Neural cell (in vitro differentiated cells): ENCODE measurements around the gene CREB3L4. TPM values are rescaled to one million over a fixed set of nuclear protein-coding genes. Genes with fewer than 3 reads are reported as not detected.

Experiments used
- H2AFZ ChIP-seq: fragments of 200-600, 300-800 bp; sonication (generic), shearing (Covaris generic); 2 replicates; pipeline ENCODE4 v1.6.0; 2014; ENCODE audit warnings: low read depth, mild to moderate bottlenecking, antibody characterized with exemption, low read length, moderate library complexity
- H3F3A ChIP-seq: fragments of 200-600 bp; shearing (Covaris generic); 2 replicates; pipeline ENCODE4 v1.6.1; 2016; ENCODE audit warnings: mild to moderate bottlenecking, moderate library complexity, mixed read lengths, antibody characterized with exemption, low read length; ENCODE audit not compliant: insufficient read depth, poor library complexity, severe bottlenecking
- H3K27ac ChIP-seq: fragments of 200-600, 300-800 bp; sonication (generic), shearing (Covaris generic); 2 replicates; pipeline ENCODE4 v1.5.1; 2014; ENCODE audit warnings: mild to moderate bottlenecking, low read length, moderate library complexity
- H3K27me3 ChIP-seq: fragments of 300-800, 200-600 bp; sonication (generic), shearing (Covaris generic); 2 replicates; pipeline ENCODE4 v1.6.0; 2014; ENCODE audit warnings: mild to moderate bottlenecking, low read depth, low read length, moderate library complexity; ENCODE audit not compliant: insufficient read depth
- H3K36me3 ChIP-seq: fragments of 300-800, 200-600 bp; sonication (generic), shearing (Covaris generic); 2 replicates; pipeline ENCODE4 v1.5.1; 2014; ENCODE audit warnings: mild to moderate bottlenecking, antibody characterized with exemption, low read length, moderate library complexity; ENCODE audit not compliant: insufficient read depth
- H3K4me2 ChIP-seq: fragments of 300-800, 200-600 bp; sonication (generic), shearing (Covaris generic); 2 replicates; pipeline ENCODE4 v1.6.0; 2014; ENCODE audit warnings: mild to moderate bottlenecking, low read length
- H3K4me3 ChIP-seq: fragments of 300-800, 200-600 bp; sonication (generic), shearing (Covaris generic); 2 replicates; pipeline ENCODE4 v1.5.1; 2014; ENCODE audit warnings: mild to moderate bottlenecking, low read length, moderate library complexity
- H3K79me2 ChIP-seq: fragments of 200-600 bp; shearing (Covaris generic); replicated peaks from 2 replicates; pipeline ENCODE4 v1.6.0; 2014; ENCODE audit warnings: mild to moderate bottlenecking, low read length, moderate library complexity; ENCODE audit not compliant: insufficient read depth
- H3K9ac ChIP-seq: fragments of 300-800, 200-600 bp; sonication (generic), shearing (Covaris generic); 2 replicates; pipeline ENCODE4 v1.6.1; 2016; ENCODE audit warnings: mild to moderate bottlenecking, low read length, mixed read lengths
- H3K9me2 ChIP-seq: fragments of 200-600 bp; shearing (Covaris generic); 2 replicates; pipeline ENCODE4 v1.6.1; 2016; ENCODE audit warnings: mild to moderate bottlenecking, low read length, mixed read lengths; ENCODE audit not compliant: insufficient read depth
- H3K9me3 ChIP-seq: fragments of 200-600, 300-800 bp; sonication (generic), shearing (Covaris generic); 2 replicates; pipeline ENCODE4 v1.6.1; 2016; ENCODE audit warnings: mild to moderate bottlenecking, mixed run types, low read length, moderate library complexity, mixed read lengths
- H4K20me1 ChIP-seq: fragments of 200-600 bp; shearing (Covaris generic); 2 replicates; pipeline ENCODE4 v1.6.1; 2016; ENCODE audit warnings: mild to moderate bottlenecking, mixed run types; ENCODE audit not compliant: insufficient read depth
- EP300 ChIP-seq: fragments of 450-650 bp; conservative IDR thresholded peaks from 2 replicates; pipeline ENCODE4 v1.6.1; 2014; ENCODE audit warnings: antibody characterized with exemption, mild to moderate bottlenecking, moderate library complexity; ENCODE audit not compliant: poor library complexity, severe bottlenecking
- EZH2 ChIP-seq: fragments of 200-600, 300-800 bp; shearing (Covaris generic), sonication (generic); IDR thresholded peaks from 2 replicates; pipeline ENCODE4 v1.6.1; 2014; ENCODE audit warnings: antibody characterized with exemption, low read length, borderline replicate concordance, mild to moderate bottlenecking; ENCODE audit not compliant: insufficient read depth, poor library complexity, severe bottlenecking
- MXI1 ChIP-seq: fragments of 450-650 bp; conservative IDR thresholded peaks from 2 replicates; pipeline ENCODE4 v1.6.1; 2014; ENCODE audit warnings: antibody characterized with exemption, mild to moderate bottlenecking; ENCODE audit not compliant: poor library complexity, severe bottlenecking
- POLR2AphosphoS5 ChIP-seq: IDR thresholded peaks from 2 replicates; pipeline ENCODE4 v1.6.1; 2012
- RAD21 ChIP-seq: fragments of 450-650 bp; conservative IDR thresholded peaks from 2 replicates; pipeline ENCODE4 v1.6.1; 2014; ENCODE audit warnings: antibody characterized with exemption, mild to moderate bottlenecking, moderate library complexity
- SMC3 ChIP-seq: fragments of 450-650 bp; conservative IDR thresholded peaks from 2 replicates; pipeline ENCODE4 v1.6.1; 2014; ENCODE audit warnings: antibody characterized with exemption, mild to moderate bottlenecking, moderate library complexity; ENCODE audit not compliant: poor library complexity
- TAF1 ChIP-seq: IDR thresholded peaks from 2 replicates; pipeline ENCODE4 v1.6.1; 2012; ENCODE audit warnings: low read depth
- polyA plus RNA-seq: library from polyadenylated mRNA; depleted of rRNA; stranded (reverse); fragments of >200 nt; gene quantifications from 2 replicates; pipeline ENCODE4 v1.2.3, GENCODE V29; 2014
- TF ChIP-seq, protein P1 (sequence below): fragments of 450-650 bp; IDR thresholded peaks from 2 replicates; pipeline ENCODE4 v1.5.1; 2014; ENCODE audit warnings: antibody characterized with exemption, mild to moderate bottlenecking, moderate library complexity; ENCODE audit not compliant: poor library complexity, severe bottlenecking
- TF ChIP-seq, protein P2 (sequence below): IDR thresholded peaks from 2 replicates; pipeline ENCODE4 v1.6.1; 2012; ENCODE audit warnings: borderline replicate concordance

CREB3L4 gene
- polyA plus RNA-seq, 1 donor from 2014 or later: 18.0 TPM

DNA sequence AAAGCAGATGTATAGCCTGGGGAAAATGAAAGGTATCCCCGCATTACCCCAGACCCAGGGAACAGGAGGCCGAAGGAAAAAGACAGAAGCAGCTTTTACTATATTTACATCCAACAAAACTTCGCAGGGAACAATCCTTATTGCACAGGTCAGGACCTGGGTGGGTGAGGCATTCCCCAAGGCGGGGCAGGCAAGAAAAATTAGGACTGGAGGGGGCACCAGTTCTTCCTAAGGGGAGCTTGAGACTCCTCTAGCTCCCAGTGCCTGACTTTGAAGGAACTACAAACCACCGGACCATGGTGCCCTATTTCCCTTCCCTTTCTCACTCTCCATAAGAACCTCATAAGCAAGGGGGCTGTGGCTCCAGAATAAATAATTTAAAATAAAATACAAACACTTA lies 38.3 kb upstream of the CREB3L4 start:
- no peaks in the 10 kb centered on the region for H3K9me3 ChIP-seq
- H3K4me3 ChIP-seq: no peak overlapping the region
- H3K4me2 ChIP-seq: no peak overlapping the region
- H3K36me3 ChIP-seq: no peaks in the 10 kb centered on the region
- no peaks in the 10 kb centered on the region for H3K27me3 ChIP-seq
- H2AFZ ChIP-seq: no peak overlapping the region
- no peaks in the 10 kb centered on the region for H4K20me1 ChIP-seq
- no peak overlapping the region for H3K9ac ChIP-seq
- H3K79me2 ChIP-seq: no peaks in the 10 kb centered on the region
- H3F3A ChIP-seq: no peaks in the 10 kb centered on the region
- TF ChIP-seq, protein P1, sequence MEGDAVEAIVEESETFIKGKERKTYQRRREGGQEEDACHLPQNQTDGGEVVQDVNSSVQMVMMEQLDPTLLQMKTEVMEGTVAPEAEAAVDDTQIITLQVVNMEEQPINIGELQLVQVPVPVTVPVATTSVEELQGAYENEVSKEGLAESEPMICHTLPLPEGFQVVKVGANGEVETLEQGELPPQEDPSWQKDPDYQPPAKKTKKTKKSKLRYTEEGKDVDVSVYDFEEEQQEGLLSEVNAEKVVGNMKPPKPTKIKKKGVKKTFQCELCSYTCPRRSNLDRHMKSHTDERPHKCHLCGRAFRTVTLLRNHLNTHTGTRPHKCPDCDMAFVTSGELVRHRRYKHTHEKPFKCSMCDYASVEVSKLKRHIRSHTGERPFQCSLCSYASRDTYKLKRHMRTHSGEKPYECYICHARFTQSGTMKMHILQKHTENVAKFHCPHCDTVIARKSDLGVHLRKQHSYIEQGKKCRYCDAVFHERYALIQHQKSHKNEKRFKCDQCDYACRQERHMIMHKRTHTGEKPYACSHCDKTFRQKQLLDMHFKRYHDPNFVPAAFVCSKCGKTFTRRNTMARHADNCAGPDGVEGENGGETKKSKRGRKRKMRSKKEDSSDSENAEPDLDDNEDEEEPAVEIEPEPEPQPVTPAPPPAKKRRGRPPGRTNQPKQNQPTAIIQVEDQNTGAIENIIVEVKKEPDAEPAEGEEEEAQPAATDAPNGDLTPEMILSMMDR: no peak
- no peak overlapping the region for H3K27ac ChIP-seq
- H3K9me2 ChIP-seq: no peaks in the 10 kb centered on the region

DNA sequence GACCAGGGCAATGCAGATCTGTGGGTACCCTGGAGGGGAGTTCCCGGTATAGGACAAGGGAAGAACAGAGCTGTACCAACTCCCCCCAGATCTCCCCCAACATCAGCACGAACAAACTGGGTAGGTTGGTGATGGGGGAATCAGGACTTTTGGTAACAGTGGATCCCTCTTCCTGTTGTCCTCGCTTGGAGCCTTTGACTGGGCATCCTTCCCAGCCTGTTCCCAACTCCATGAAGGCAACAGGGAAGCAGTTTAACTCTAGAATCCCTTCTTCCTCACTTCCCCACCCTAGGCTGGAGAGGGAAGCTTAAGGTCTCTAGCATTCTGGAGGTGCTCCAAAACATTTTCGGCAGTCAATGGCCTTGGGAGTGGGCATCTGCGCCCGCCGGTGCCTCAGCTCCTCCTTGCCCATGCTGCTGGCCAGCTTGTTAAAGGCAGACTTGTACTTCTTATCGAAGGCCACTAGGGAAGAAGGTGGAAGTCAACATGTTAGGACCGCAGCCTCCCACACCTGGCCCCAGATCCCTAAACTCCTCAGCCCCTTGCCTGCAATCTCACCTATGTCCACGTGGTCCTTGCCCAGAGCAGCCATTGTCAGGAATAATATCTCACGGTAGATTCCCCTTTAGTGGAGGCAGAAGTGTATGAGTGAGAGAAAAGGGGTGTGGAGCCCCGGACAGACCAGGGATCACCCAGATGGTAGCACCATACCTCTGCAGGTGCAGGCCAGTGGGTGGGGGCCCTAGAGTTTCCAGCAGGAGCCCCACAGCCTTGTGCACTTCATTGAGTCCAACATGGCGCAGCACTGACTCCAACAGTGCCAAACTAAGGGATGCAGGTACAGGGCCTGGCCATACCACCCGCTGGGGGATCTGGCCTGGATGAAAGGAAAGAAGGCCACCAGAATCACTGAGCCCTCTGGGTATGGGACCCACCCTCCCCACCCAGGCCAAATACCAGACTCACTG lies 37.4 kb upstream of the CREB3L4 start:
- Histone ChIP-seq H3K4me2 (no peak overlapping the region), H3F3A (no peaks in the 10 kb centered on the region), H3K27me3 (no peaks in the 10 kb centered on the region), H3K4me3 (no peak overlapping the region), H3K36me3 (no peaks in the 10 kb centered on the region), H2AFZ (no peak overlapping the region), H3K9me3 (no peaks in the 10 kb centered on the region), H4K20me1 (no peaks in the 10 kb centered on the region), H3K79me2 (no peaks in the 10 kb centered on the region), H3K27ac (no peak overlapping the region), H3K9me2 (no peaks in the 10 kb centered on the region), H3K9ac (no peak overlapping the region)
- TF ChIP-seq, protein P1: no peak
- TF ChIP-seq SMC3 (no peak), MXI1 (no peak), RAD21 (no peak), EP300 (no peak), EZH2 (no peak), TAF1 (no peak), POLR2AphosphoS5 (no peak)
- TF ChIP-seq, protein P2, sequence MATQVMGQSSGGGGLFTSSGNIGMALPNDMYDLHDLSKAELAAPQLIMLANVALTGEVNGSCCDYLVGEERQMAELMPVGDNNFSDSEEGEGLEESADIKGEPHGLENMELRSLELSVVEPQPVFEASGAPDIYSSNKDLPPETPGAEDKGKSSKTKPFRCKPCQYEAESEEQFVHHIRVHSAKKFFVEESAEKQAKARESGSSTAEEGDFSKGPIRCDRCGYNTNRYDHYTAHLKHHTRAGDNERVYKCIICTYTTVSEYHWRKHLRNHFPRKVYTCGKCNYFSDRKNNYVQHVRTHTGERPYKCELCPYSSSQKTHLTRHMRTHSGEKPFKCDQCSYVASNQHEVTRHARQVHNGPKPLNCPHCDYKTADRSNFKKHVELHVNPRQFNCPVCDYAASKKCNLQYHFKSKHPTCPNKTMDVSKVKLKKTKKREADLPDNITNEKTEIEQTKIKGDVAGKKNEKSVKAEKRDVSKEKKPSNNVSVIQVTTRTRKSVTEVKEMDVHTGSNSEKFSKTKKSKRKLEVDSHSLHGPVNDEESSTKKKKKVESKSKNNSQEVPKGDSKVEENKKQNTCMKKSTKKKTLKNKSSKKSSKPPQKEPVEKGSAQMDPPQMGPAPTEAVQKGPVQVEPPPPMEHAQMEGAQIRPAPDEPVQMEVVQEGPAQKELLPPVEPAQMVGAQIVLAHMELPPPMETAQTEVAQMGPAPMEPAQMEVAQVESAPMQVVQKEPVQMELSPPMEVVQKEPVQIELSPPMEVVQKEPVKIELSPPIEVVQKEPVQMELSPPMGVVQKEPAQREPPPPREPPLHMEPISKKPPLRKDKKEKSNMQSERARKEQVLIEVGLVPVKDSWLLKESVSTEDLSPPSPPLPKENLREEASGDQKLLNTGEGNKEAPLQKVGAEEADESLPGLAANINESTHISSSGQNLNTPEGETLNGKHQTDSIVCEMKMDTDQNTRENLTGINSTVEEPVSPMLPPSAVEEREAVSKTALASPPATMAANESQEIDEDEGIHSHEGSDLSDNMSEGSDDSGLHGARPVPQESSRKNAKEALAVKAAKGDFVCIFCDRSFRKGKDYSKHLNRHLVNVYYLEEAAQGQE: no peak
